Kidney epithelial cell (primary cell): ENCODE data around the gene CENPL. TPM values are rescaled to one million over a fixed set of nuclear protein-coding genes. Genes with fewer than 3 reads are reported as not detected.
"Not testable (repeated sequence)": the region's sequence is repeated elsewhere in the genome, so short reads cannot be mapped to it uniquely, and the experiment has no call there.

Source experiments
- DNase-seq: peaks from one replicate; pipeline ENCODE4 v3.0.0-alpha.2; 2010; ENCODE audit warnings: low read depth
- H3K27me3 ChIP-seq: 2 replicates; pipeline ENCODE4 v1.6.0; 2011; ENCODE audit warnings: low read length; ENCODE audit not compliant: control insufficient read depth, insufficient read depth
- H3K36me3 ChIP-seq: 2 replicates; pipeline ENCODE4 v1.5.1; 2011; ENCODE audit warnings: low read length; ENCODE audit not compliant: control insufficient read depth, insufficient read depth
- H3K4me3 ChIP-seq: 2 replicates; pipeline ENCODE4 v1.5.1; 2011; ENCODE audit warnings: low read depth, mild to moderate bottlenecking, control low read depth, low read length
- CTCF ChIP-seq: IDR thresholded peaks from 2 replicates; pipeline ENCODE4 v1.5.1; 2011; ENCODE audit warnings: mild to moderate bottlenecking, moderate library complexity, low read length, control low read depth, inconsistent platforms; ENCODE audit not compliant: insufficient read depth, poor library complexity, severe bottlenecking
- total RNA-seq: library from RNA; depleted of rRNA; stranded (reverse); fragments of >200 nt; gene quantifications from 2 replicates; pipeline ENCODE4 v1.2.3, GENCODE V29; 2015

CENPL gene
- total RNA-seq, 1 donor from 2014 or later, result 6.6 TPM

GRCh38 chr1:173798078-173798477, 26.6 kb downstream of the CENPL start:
- no peak overlapping the region for H3K4me3 ChIP-seq
- no peaks in the 10 kb centered on the region for H3K36me3 ChIP-seq
- no peaks in the 10 kb centered on the region for H3K27me3 ChIP-seq
- no peak for TF ChIP-seq CTCF
- DNase-seq, result no peak

GRCh38 chr1:173789841-173790240, 34.8 kb downstream of the CENPL start:
- no peak for DNase-seq
- no peak for TF ChIP-seq CTCF
- no peaks in the 10 kb centered on the region for H3K36me3 ChIP-seq

GRCh38 chr1:173784997-173785396, 39.7 kb downstream of the CENPL start:
- no peaks in the 10 kb centered on the region for H3K27me3 ChIP-seq
- TF ChIP-seq CTCF, result no peak

More at GRCh38 chr1:173789841-173790240, 34.8 kb downstream of the CENPL start:
- no peaks in the 10 kb centered on the region for H3K27me3 ChIP-seq
- H3K4me3 ChIP-seq, result no peak overlapping the region

GRCh38 chr1:173779936-173780335, 44.7 kb downstream of the CENPL start:
- Histone ChIP-seq H3K27me3 (no peaks in the 10 kb centered on the region), H3K36me3 (no peaks in the 10 kb centered on the region)
- no peak for DNase-seq

More at GRCh38 chr1:173784997-173785396, 39.7 kb downstream of the CENPL start:
- DNase-seq, result no peak
- Histone ChIP-seq H3K36me3 (no peaks in the 10 kb centered on the region), H3K4me3 (no peak overlapping the region)

GRCh38 chr1:173775578-173776226, 49.0 kb downstream of the CENPL start:
- no peaks in the 10 kb centered on the region for H3K27me3 ChIP-seq
- no peak overlapping the region for H3K4me3 ChIP-seq
- TF ChIP-seq CTCF, result no peak
- H3K36me3 ChIP-seq, result no peaks in the 10 kb centered on the region
- DNase-seq, result no peak

More at GRCh38 chr1:173779936-173780335, 44.7 kb downstream of the CENPL start:
- H3K4me3 ChIP-seq, result no peak overlapping the region
- no peak for TF ChIP-seq CTCF

- no peak for DNase-seq
- Histone ChIP-seq H3K27me3 (no peaks in the 10 kb centered on the region), H3K36me3 (no peaks in the 10 kb centered on the region), H3K4me3 (no peak overlapping the region)
- no peak for TF ChIP-seq CTCF
Observed at GRCh38 chr1:173771560-173771959, 53.1 kb downstream of the CENPL start.

- H3K36me3 ChIP-seq, H3K4me3 ChIP-seq, H3K27me3 ChIP-seq, DNase-seq: not testable (repeated sequence)
Observed at GRCh38 chr1:173770330-173770729, 54.4 kb downstream of the CENPL start.
